OCI-LY1 (cell line): ENCODE data around the gene ERICH3.

Experiments used
- EZH2 ChIP-seq: fragments of 200-600 bp; sonication (generic), shearing (Covaris generic); IDR thresholded peaks from 2 replicates; pipeline ENCODE4 v1.8.0; 2017; ENCODE audit warnings: borderline replicate concordance, mixed run types, mild to moderate bottlenecking, antibody characterized with exemption, low read length, moderate library complexity, mixed read lengths
- TF ChIP-seq, protein P1 (sequence below): fragments of 200-600 bp; sonication (generic), shearing (Covaris generic); IDR thresholded peaks from 2 replicates; pipeline ENCODE4 v1.5.1; 2017; ENCODE audit warnings: mild to moderate bottlenecking, antibody characterized with exemption, low read length, moderate library complexity, mixed read lengths

- TF ChIP-seq, protein P1, sequence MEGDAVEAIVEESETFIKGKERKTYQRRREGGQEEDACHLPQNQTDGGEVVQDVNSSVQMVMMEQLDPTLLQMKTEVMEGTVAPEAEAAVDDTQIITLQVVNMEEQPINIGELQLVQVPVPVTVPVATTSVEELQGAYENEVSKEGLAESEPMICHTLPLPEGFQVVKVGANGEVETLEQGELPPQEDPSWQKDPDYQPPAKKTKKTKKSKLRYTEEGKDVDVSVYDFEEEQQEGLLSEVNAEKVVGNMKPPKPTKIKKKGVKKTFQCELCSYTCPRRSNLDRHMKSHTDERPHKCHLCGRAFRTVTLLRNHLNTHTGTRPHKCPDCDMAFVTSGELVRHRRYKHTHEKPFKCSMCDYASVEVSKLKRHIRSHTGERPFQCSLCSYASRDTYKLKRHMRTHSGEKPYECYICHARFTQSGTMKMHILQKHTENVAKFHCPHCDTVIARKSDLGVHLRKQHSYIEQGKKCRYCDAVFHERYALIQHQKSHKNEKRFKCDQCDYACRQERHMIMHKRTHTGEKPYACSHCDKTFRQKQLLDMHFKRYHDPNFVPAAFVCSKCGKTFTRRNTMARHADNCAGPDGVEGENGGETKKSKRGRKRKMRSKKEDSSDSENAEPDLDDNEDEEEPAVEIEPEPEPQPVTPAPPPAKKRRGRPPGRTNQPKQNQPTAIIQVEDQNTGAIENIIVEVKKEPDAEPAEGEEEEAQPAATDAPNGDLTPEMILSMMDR: no peak
- no peak for TF ChIP-seq EZH2
Observed at GRCh38 chr1:74611887-74612286, 61.7 kb downstream of the ERICH3 start.
